ENCODE data around the gene HCN1.
"Not testable (repeated sequence)": the region's sequence is repeated elsewhere in the genome, so short reads cannot be mapped to it uniquely, and the experiment has no call there.

Gene HCN1

DNA sequence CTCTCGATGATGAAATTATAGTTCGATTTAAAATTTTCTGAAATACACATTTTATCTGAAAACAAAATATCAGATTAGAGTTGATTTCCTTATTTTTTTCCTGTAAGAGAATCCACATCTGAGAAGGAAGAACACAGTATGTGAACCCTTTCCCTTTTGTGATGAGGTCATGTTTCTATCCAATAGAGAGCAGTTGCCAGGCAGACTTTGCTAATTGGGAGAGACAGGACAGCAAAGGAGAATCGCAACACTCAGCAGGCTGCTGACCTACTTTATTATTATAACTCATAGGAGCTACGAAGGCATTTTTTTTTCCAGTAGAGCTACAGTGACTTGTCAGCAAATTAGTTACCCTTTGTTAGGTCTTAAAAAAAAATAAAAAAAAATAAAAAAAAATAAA is 242.1 kb downstream of the HCN1 start:
- Histone ChIP-seq H3K4me1 (ENCODE audit: control insufficient read depth in 2 of 2, insufficient read depth in 2 of 2, low read length in 2 of 2) (no peaks in the 10 kb centered on the region), H3K27ac (ENCODE audit: low read depth in 2 of 2, low read length in 2 of 2) (no peak overlapping the region), H3K9me3 (ENCODE audit: control insufficient read depth in 2 of 2, low read length in 2 of 2) (no peaks in the 10 kb centered on the region), H3K27me3 (ENCODE audit: control insufficient read depth in 2 of 2, insufficient read depth in 2 of 2, low read length in 2 of 2) (no peaks in the 10 kb centered on the region), H3K36me3 (ENCODE audit: control insufficient read depth in 2 of 2, insufficient read depth in 2 of 2, low read length in 2 of 2) (no peaks in the 10 kb centered on the region), H3K4me3 (ENCODE audit: low read length in 2 of 2) (no peak overlapping the region), H3K9ac (ENCODE audit: low read depth in 1 of 2, low read length in 2 of 2) (no peak overlapping the region)

DNA sequence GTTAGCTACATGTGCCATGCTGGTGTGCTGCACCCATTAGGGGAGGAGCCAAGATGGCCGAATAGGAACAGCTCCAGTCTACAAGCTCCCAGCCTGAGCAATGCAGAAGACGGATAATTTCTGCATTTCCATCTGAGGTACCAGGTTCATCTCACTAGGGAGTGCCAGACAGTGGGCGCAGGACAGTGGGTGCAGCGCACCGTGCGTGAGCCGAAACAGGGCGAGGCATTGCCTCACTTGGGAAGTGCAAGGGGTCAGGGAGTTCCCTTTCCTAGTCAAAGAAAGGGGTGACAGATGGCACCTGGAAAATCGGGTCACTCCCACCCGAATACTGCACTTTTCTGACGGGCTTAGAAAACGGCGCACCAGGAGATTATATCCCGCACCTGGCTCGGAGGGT is 251.3 kb downstream of the HCN1 start:
- H3K27ac ChIP-seq (ENCODE audit: low read depth in 2 of 2, low read length in 2 of 2); H3K9ac ChIP-seq (ENCODE audit: low read depth in 1 of 2, low read length in 2 of 2); H3K4me1 ChIP-seq (ENCODE audit: control insufficient read depth in 2 of 2, insufficient read depth in 2 of 2, low read length in 2 of 2); H3K9me3 ChIP-seq (ENCODE audit: control insufficient read depth in 2 of 2, low read length in 2 of 2); H3K27me3 ChIP-seq (ENCODE audit: control insufficient read depth in 2 of 2, insufficient read depth in 2 of 2, low read length in 2 of 2); H3K36me3 ChIP-seq (ENCODE audit: control insufficient read depth in 2 of 2, insufficient read depth in 2 of 2, low read length in 2 of 2); H3K4me3 ChIP-seq (ENCODE audit: low read length in 2 of 2): not testable (repeated sequence)

DNA sequence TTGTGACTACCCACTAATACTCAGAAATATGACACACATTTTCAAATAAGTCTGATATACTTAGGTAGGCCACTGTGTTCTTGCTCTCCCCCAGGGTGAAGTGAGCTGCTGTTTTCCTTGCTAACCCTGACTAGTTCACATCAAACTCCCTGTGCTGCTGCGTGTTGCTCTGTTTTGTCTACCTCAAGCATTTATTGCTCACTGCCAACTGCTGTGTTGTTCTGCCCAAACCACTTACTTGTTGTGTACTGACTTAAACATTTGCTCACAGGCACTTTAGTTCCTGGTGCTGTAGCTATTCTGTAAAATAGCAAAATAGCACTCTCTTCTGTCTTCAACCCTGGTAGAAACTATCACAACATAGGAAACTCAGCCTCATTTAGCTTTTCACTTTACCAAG is 255.7 kb downstream of the HCN1 start:
- Histone ChIP-seq H3K9ac (ENCODE audit: low read depth in 1 of 2, low read length in 2 of 2) (no peak overlapping the region), H3K4me3 (ENCODE audit: low read length in 2 of 2) (no peak overlapping the region)

DNA sequence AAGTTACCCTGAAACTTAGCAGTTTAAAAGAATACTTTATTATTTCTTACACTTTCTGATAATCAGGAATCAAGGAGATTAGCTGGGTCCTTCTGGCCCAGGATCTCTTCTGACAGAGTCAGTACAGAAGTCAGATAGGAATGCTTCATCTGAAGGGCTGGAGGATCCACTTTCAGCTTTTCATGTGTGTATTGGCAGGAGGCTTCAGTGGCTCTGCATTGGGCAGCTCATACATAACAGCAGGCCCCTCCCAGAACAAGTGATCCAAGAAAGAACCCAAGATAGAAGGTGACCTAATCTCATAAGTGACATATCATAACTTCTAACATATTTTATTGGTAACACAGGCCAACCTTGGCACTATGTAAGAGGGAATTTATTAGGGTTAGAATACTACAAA is 258.4 kb downstream of the HCN1 start:
- Histone ChIP-seq H3K4me1 (ENCODE audit: control insufficient read depth in 2 of 2, insufficient read depth in 2 of 2, low read length in 2 of 2) (no peaks in the 10 kb centered on the region), H3K4me3 (ENCODE audit: low read length in 2 of 2) (no peak overlapping the region), H3K36me3 (ENCODE audit: control insufficient read depth in 2 of 2, insufficient read depth in 2 of 2, low read length in 2 of 2) (no peaks in the 10 kb centered on the region), H3K9me3 (ENCODE audit: control insufficient read depth in 2 of 2, low read length in 2 of 2) (no peaks in the 10 kb centered on the region), H3K9ac (ENCODE audit: low read depth in 1 of 2, low read length in 2 of 2) (no peak overlapping the region), H3K27ac (ENCODE audit: low read depth in 2 of 2, low read length in 2 of 2) (no peak overlapping the region), H3K27me3 (ENCODE audit: control insufficient read depth in 2 of 2, insufficient read depth in 2 of 2, low read length in 2 of 2) (no peaks in the 10 kb centered on the region)

More for the DNA sequence above, 255.7 kb downstream of the HCN1 start:
- Histone ChIP-seq H3K27me3 (ENCODE audit: control insufficient read depth in 2 of 2, insufficient read depth in 2 of 2, low read length in 2 of 2) (no peaks in the 10 kb centered on the region), H3K4me1 (ENCODE audit: control insufficient read depth in 2 of 2, insufficient read depth in 2 of 2, low read length in 2 of 2) (no peaks in the 10 kb centered on the region), H3K27ac (ENCODE audit: low read depth in 2 of 2, low read length in 2 of 2) (no peak overlapping the region), H3K9me3 (ENCODE audit: control insufficient read depth in 2 of 2, low read length in 2 of 2) (no peaks in the 10 kb centered on the region), H3K36me3 (ENCODE audit: control insufficient read depth in 2 of 2, insufficient read depth in 2 of 2, low read length in 2 of 2) (no peaks in the 10 kb centered on the region)

DNA sequence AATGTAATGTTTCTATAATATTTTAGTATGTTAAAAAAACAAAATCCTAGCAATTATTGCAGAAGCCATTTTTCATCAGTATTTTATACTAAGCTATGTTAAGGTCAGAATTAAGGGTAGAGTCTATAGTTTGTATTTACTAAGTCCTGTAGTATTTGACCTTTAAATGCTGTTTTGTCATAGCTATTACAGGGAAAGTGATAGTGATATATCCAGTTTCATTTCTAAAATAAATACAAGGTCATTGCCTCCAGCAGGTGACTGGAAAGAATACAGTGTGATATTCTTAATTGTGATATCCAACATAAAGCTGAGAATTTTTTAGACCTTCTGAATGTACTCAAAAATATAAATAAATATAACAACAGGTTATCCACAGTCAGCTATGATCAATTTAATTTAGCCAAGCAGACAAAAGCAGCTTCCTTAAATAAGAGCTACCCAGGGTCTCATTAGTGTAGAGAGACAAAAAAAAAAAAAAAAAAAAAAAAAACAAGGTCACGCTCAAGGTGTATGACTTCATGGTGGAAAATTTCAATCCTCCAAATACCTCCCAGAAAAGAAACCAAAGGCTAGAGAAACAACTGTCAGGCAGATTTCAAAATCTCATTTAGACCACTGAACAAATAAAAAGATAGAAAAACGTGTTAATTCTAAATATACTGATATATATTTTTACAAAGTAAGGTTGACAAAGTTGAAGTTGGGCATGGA is 278.7 kb downstream of the HCN1 start:
- Histone ChIP-seq H3K4me1 (ENCODE audit: control insufficient read depth in 2 of 2, insufficient read depth in 2 of 2, low read length in 2 of 2) (peaks cover 5% of the 10 kb centered on the region in 2 donors), H3K27me3 (ENCODE audit: control insufficient read depth in 2 of 2, insufficient read depth in 2 of 2, low read length in 2 of 2) (no peaks in the 10 kb centered on the region), H3K36me3 (ENCODE audit: control insufficient read depth in 2 of 2, insufficient read depth in 2 of 2, low read length in 2 of 2) (no peaks in the 10 kb centered on the region), H3K27ac (ENCODE audit: low read depth in 2 of 2, low read length in 2 of 2) (no peak overlapping the region), H3K9ac (ENCODE audit: low read depth in 1 of 2, low read length in 2 of 2) (no peak overlapping the region), H3K4me3 (ENCODE audit: low read length in 2 of 2) (no peak overlapping the region), H3K9me3 (ENCODE audit: control insufficient read depth in 2 of 2, low read length in 2 of 2) (no peaks in the 10 kb centered on the region)

DNA sequence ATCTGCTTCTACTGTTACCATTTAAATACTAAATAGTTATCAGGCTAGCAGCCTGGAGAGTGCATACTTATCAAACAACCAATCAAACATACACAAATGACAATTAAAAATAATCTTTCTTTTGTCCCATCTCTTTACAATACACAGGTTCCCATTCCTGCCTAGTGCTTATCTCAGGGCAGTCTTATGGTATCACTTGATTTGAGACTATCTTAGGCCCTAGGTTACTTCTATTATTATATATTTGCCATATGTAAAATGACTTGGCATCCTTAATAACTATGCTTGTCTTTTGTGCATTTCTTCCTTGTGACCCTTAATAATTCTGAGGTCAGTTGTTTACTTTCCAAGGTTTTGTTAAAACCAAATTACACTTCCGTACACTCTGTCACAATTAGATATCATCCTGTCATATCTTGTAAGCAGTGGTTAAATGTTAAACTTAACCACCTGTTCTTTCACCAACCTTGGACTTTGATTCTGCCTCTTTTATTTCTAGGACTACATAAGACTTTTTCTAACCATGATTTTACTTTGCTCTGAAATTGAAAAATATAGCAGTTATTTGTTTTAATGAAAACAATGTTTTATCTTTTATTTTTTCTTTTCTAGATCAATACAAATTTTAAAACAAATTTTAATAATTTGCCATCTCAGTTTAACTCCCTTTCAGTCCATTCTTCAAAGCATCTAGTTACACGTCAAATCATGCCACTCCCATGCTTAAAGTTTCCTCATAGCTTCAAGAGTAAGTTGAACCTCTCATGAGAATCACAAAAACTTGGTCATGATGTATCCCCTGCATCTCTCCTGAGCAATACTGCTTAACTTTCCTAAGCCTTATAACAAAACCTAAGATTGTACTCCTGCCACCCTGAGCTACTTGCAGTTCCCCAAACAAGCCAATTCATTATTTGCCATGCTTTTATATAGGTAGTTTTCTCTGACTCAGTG is 281.3 kb downstream of the HCN1 start:
- no peaks in the 10 kb centered on the region for H3K27me3 ChIP-seq (ENCODE audit: control insufficient read depth in 2 of 2, insufficient read depth in 2 of 2, low read length in 2 of 2)
- H3K27ac ChIP-seq (ENCODE audit: low read depth in 2 of 2, low read length in 2 of 2): peak overlapping the region in 1 of 2 donors; percentile 45
- peaks cover 5% of the 10 kb centered on the region in 2 donors for H3K4me1 ChIP-seq (ENCODE audit: control insufficient read depth in 2 of 2, insufficient read depth in 2 of 2, low read length in 2 of 2)
- no peak overlapping the region for H3K9ac ChIP-seq (ENCODE audit: low read depth in 1 of 2, low read length in 2 of 2)
- H3K9me3 ChIP-seq (ENCODE audit: control insufficient read depth in 2 of 2, low read length in 2 of 2): no peaks in the 10 kb centered on the region
- H3K36me3 ChIP-seq (ENCODE audit: control insufficient read depth in 2 of 2, insufficient read depth in 2 of 2, low read length in 2 of 2): no peaks in the 10 kb centered on the region
- H3K4me3 ChIP-seq (ENCODE audit: low read length in 2 of 2): no peak overlapping the region

DNA sequence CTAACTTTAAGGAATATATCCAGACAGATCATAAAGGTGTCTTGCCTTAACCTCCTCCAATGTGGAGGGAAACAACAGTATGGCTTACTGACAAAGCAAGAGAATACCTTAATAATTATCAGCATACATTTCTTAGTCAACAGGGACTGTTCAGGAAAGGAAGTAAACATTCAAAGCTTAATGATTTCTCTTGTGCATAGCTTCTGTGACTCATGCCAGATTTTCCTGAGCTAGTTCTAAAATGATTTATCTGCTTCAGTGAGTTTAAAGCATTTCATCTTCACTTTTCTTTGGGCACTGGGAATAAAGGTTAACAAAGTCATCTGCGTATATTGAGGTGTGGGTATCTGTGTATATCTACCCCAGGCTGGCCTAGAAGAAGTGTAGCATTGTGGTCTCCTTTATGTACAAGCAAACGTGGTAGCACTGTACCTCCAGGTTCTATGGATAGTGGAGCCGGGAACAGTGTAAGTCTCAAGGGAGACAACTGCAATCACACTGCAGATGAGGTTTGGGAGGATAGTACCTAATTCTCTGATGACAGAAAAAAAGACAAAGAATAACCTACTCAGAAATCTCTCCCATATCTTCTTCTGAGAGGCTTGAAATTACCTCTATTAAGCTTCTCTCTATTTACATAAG is 284.1 kb downstream of the HCN1 start:
- H3K9ac ChIP-seq (ENCODE audit: low read depth in 1 of 2, low read length in 2 of 2): no peak overlapping the region
- peaks cover 5% of the 10 kb centered on the region in 2 donors for H3K4me1 ChIP-seq (ENCODE audit: control insufficient read depth in 2 of 2, insufficient read depth in 2 of 2, low read length in 2 of 2)

DNA sequence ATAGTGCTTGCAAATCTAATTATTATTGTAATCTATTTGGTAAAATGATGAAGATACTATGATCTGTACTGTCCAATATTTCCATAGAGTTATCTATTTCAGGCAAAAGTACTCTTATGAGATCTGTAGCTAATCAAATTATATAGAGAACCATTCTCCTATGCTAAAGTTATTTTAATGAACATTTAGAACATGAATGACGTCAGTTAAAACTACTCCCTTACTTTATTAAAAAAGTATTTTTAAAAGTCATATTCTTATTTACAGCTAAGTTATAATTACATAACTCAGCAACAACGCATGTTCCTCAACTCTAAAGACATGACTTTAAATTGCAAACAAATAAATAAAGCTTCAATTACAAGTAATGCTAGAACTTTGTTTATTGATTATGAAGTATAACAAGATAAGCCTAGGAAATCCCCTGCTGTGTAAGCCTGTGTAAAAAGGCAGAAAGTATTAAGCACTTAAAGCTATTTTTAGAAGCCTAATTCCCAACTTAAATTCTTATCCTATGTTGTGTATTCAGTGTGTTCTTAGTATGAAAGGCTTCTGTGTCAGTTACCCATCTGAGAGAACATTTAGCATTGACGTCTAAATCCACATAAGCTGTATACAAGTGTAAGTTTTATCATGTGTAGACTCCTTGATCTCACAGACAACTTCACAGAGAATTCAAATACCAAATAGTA is 285.7 kb downstream of the HCN1 start:
- no peaks in the 10 kb centered on the region for H3K36me3 ChIP-seq (ENCODE audit: control insufficient read depth in 2 of 2, insufficient read depth in 2 of 2, low read length in 2 of 2)
- H3K9ac ChIP-seq (ENCODE audit: low read depth in 1 of 2, low read length in 2 of 2): no peak overlapping the region
- H3K4me3 ChIP-seq (ENCODE audit: low read length in 2 of 2): no peak overlapping the region
- H3K9me3 ChIP-seq (ENCODE audit: control insufficient read depth in 2 of 2, low read length in 2 of 2): no peaks in the 10 kb centered on the region
- peaks cover 5% of the 10 kb centered on the region in 2 donors for H3K4me1 ChIP-seq (ENCODE audit: control insufficient read depth in 2 of 2, insufficient read depth in 2 of 2, low read length in 2 of 2)
- no peak overlapping the region for H3K27ac ChIP-seq (ENCODE audit: low read depth in 2 of 2, low read length in 2 of 2)
- H3K27me3 ChIP-seq (ENCODE audit: control insufficient read depth in 2 of 2, insufficient read depth in 2 of 2, low read length in 2 of 2): no peaks in the 10 kb centered on the region

More for the DNA sequence above, 284.1 kb downstream of the HCN1 start:
- Histone ChIP-seq H3K4me3 (ENCODE audit: low read length in 2 of 2) (no peak overlapping the region), H3K36me3 (ENCODE audit: control insufficient read depth in 2 of 2, insufficient read depth in 2 of 2, low read length in 2 of 2) (no peaks in the 10 kb centered on the region), H3K27me3 (ENCODE audit: control insufficient read depth in 2 of 2, insufficient read depth in 2 of 2, low read length in 2 of 2) (no peaks in the 10 kb centered on the region), H3K27ac (ENCODE audit: low read depth in 2 of 2, low read length in 2 of 2) (no peak overlapping the region), H3K9me3 (ENCODE audit: control insufficient read depth in 2 of 2, low read length in 2 of 2) (no peaks in the 10 kb centered on the region)

DNA sequence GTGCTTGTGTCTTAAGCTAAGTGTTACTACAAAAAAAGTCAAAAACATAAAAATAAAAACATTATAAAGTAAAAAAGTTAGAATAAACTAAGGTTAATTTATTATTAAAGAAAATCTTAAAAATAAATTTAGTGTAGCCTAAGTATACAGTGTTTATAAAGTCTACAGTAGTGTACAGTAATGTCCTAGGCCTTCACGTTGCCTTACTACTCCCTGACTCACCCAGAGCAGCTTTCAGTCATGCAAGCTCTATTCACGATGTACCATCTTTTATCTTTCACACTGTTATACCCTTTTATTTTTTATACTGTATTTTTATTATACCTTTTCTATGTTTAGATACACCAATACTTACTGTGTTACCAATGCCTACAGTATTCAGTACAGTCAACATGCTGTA is 288.1 kb downstream of the HCN1 start:
- Histone ChIP-seq H3K4me1 (ENCODE audit: control insufficient read depth in 2 of 2, insufficient read depth in 2 of 2, low read length in 2 of 2) (no peaks in the 10 kb centered on the region), H3K36me3 (ENCODE audit: control insufficient read depth in 2 of 2, insufficient read depth in 2 of 2, low read length in 2 of 2) (no peaks in the 10 kb centered on the region), H3K27me3 (ENCODE audit: control insufficient read depth in 2 of 2, insufficient read depth in 2 of 2, low read length in 2 of 2) (no peaks in the 10 kb centered on the region), H3K27ac (ENCODE audit: low read depth in 2 of 2, low read length in 2 of 2) (no peak overlapping the region), H3K9me3 (ENCODE audit: control insufficient read depth in 2 of 2, low read length in 2 of 2) (no peaks in the 10 kb centered on the region), H3K4me3 (ENCODE audit: low read length in 2 of 2) (no peak overlapping the region), H3K9ac (ENCODE audit: low read depth in 1 of 2, low read length in 2 of 2) (no peak overlapping the region)
